K562 (cell line): ENCODE data around the gene TMEM131. TPM values are rescaled to one million over a fixed set of nuclear protein-coding genes. Genes with fewer than 3 reads are reported as not detected.

Experiments
- ATAC-seq: fragments of 200-7000 bp; cut with Tn5 transposase; 3 replicates; pipeline ENCODE4 v1.9.1; 2020; ENCODE audit warnings: moderate library complexity
- BruUV-seq: library from RNA; stranded (reverse); fragments of 400-500 nt; replicated peaks from 2 replicates; lab custom pipeline; 2021; lab: Mats Ljungman, UMichigan
- CTCF ChIA-PET: fragments of 300-600 bp; formaldehyde crosslinking; extraction: SDS; loops from one replicate; lab custom pipeline; 2021; ENCODE audit warnings: low intra/inter-chr PET ratio; lab: Yijun Ruan, JAX
- POLR2A ChIA-PET: fragments of 300-600, 350-650 bp; sonication (Branson Sonifier 250); formaldehyde crosslinking; extraction: SDS; loops from one replicate; lab custom pipeline; 2021; ENCODE audit warnings: antibody characterized with exemption, inconsistent platforms; lab: Yijun Ruan, JAX
- DNase-seq, 4 experiments: peaks; one replicate each; pipeline versions ENCODE4 v3.0.0 to v3.0.0-alpha.2; 2011 to 2018; ENCODE audit warnings: low spot score in 3 of 4, mixed read lengths in 3 of 4; ENCODE audit errors: extremely low read depth in 1 of 4
- FAIRE-seq: peaks from 2 replicates; lab custom pipeline; 2011; peaks lifted over from hg19 to GRCh38; lab: Jason Lieb, UNC
- H2AFZ ChIP-seq: 2 replicates; pipeline ENCODE4 v1.6.0; 2011; ENCODE audit warnings: low read depth, low read length, control low read depth, inconsistent platforms
- H3K27ac ChIP-seq: fragments of 200-600 bp; 3 replicates; pipeline ENCODE4 v1.8.0; 2011; ENCODE audit warnings: low read depth, mild to moderate bottlenecking, control low read depth, inconsistent platforms, low read length, moderate library complexity, mixed read lengths; ENCODE audit errors: extremely low read depth
- H3K27me3 ChIP-seq, 2 experiments: fragments of 300-600 bp in 1 of 2; 2 replicates in 1 of 2; 3 replicates in 1 of 2; pipeline versions ENCODE4 v1.6.0 to v1.8.0; 2011; ENCODE audit warnings: inconsistent platforms in 2 of 2, low read length in 2 of 2, mild to moderate bottlenecking in 1 of 2, mixed read lengths in 1 of 2, moderate library complexity in 1 of 2; ENCODE audit not compliant: control insufficient read depth in 2 of 2, insufficient read depth in 2 of 2
- H3K36me3 ChIP-seq: fragments of 300-600 bp; 3 replicates; pipeline ENCODE4 v1.8.0; 2011; ENCODE audit warnings: mild to moderate bottlenecking, low read length, inconsistent platforms; ENCODE audit not compliant: control insufficient read depth, insufficient read depth
- H3K4me1 ChIP-seq, 2 experiments: fragments of 200-600 bp in 1 of 2; replicated peaks in 1 of 2; 2 replicates in 1 of 2; 3 replicates in 1 of 2; pipeline versions ENCODE4 v1.5.1 to v1.8.0; 2011; ENCODE audit warnings: inconsistent platforms in 2 of 2, low read length in 2 of 2, mild to moderate bottlenecking in 1 of 2, mixed read lengths in 1 of 2, moderate library complexity in 1 of 2; ENCODE audit not compliant: control insufficient read depth in 2 of 2, insufficient read depth in 2 of 2
- H3K4me2 ChIP-seq: 2 replicates; pipeline ENCODE4 v1.6.1; 2011; ENCODE audit warnings: low read length, control low read depth, inconsistent platforms, mixed read lengths; ENCODE audit not compliant: insufficient read depth
- H3K4me3 ChIP-seq: fragments of 200-600 bp; sonication (generic), shearing (Covaris generic); 2 replicates; pipeline ENCODE4 v1.5.1; 2016; ENCODE audit warnings: control low read depth, inconsistent platforms
- H3K79me2 ChIP-seq: fragments of 200-600 bp; 3 replicates; pipeline ENCODE4 v1.8.0; 2011; ENCODE audit warnings: low read length, inconsistent platforms; ENCODE audit not compliant: control insufficient read depth, insufficient read depth
- H3K9ac ChIP-seq, 2 experiments: 2 replicates each; pipeline versions ENCODE4 v1.6.0 to v1.6.1; 2011; ENCODE audit warnings: low read depth in 2 of 2, low read length in 2 of 2, control low read depth in 1 of 2, inconsistent platforms in 1 of 2, mild to moderate bottlenecking in 1 of 2, mixed read lengths in 1 of 2; ENCODE audit not compliant: insufficient read depth in 1 of 2
- H3K9me1 ChIP-seq: one replicate; pipeline ENCODE4 v1.6.0; 2011; ENCODE audit warnings: inconsistent platforms, mild to moderate bottlenecking, low read length, moderate library complexity; ENCODE audit not compliant: control insufficient read depth, insufficient read depth
- H3K9me3 ChIP-seq: replicated peaks from 2 replicates; pipeline ENCODE4 v1.5.1; 2011; ENCODE audit warnings: low read depth, low read length, inconsistent platforms; ENCODE audit not compliant: control insufficient read depth, insufficient read depth
- H4K20me1 ChIP-seq: replicated peaks from 2 replicates; pipeline ENCODE4 v1.6.1; 2011; ENCODE audit warnings: low read length, inconsistent platforms, mixed read lengths; ENCODE audit not compliant: control insufficient read depth, insufficient read depth
- BCOR ChIP-seq: fragments of 450-650 bp; IDR thresholded peaks from 2 replicates; pipeline ENCODE4 v1.6.1; 2016
- KDM1A ChIP-seq, 2 experiments: fragments of 450-650 bp; IDR thresholded peaks; 2 replicates each; pipeline ENCODE4 v1.6.1; 2016; ENCODE audit warnings: mild to moderate bottlenecking in 2 of 2
- MXI1 ChIP-seq: IDR thresholded peaks from 2 replicates; pipeline ENCODE4 v1.6.1; 2011; ENCODE audit warnings: low read depth, mild to moderate bottlenecking, improper control_type of control experiment, low read length
- PHB ChIP-seq: fragments of 250-450 bp; sonication (Bioruptor Pico); IDR thresholded peaks from 2 replicates; pipeline ENCODE4 v1.5.0; 2021
- RBM25 ChIP-seq: fragments of 200-400 bp; formaldehyde crosslinking; IDR thresholded peaks from 2 replicates; pipeline ENCODE4 v1.6.1; 2018; ENCODE audit warnings: low read length, low read depth, moderate library complexity; ENCODE audit not compliant: severe bottlenecking
- ZNF121 ChIP-seq: sonication (generic); formaldehyde crosslinking; conservative IDR thresholded peaks from 2 replicates; pipeline ENCODE4 v1.8.0; 2022; ENCODE audit warnings: missing genetic modification reagents
- ZNF197 ChIP-seq: fragments of 200-800 bp; sonication (Bioruptor generic); IDR thresholded peaks from 2 replicates; pipeline ENCODE4 v1.6.1; 2016; ENCODE audit warnings: low read depth, missing genetic modification characterization, missing compliant biosample characterization
- ZNF561 ChIP-seq: fragments of 450-650 bp; formaldehyde crosslinking; conservative IDR thresholded peaks from 2 replicates; pipeline ENCODE4 v1.4.0; 2020; ENCODE audit warnings: mild to moderate bottlenecking, moderate library complexity
- WGBS: fragments of 100-300 bp; shearing (Covaris generic); methylation state at CpG from one replicate; pipeline ENCODE4 v1.1.6; 2016; ENCODE audit warnings: low coverage, mixed read lengths; ENCODE audit not compliant: insufficient coverage; ENCODE audit errors: missing lambda C conversion rate; 5-methylcytosine and 5-hydroxymethylcytosine counted together
- in situ Hi-C: fragments of 300-500 bp; cut with MboI; formaldehyde crosslinking; loops from 4 replicates; pipeline ENCODE4 v1.15.0; 2018; ENCODE audit warnings: inconsistent platforms, mixed read lengths
- intact Hi-C: fragments of 100-400 bp; cut with micrococcal nuclease; formaldehyde crosslinking; loops from 2 replicates; pipeline ENCODE4 v1.14.2; 2022
- polyA plus RNA-seq, 8 experiments: library from polyadenylated mRNA; depleted of rRNA in 4 of 8; stranded (reverse) in 5 of 8; unstranded in 3 of 8; fragments of >200 nt; fragmentation: Nextera tagmentation in 2 of 8; fragmentation: Illumina TruSeq in 1 of 8; extraction: Ambion mirVana in 2 of 8; extraction: Trizol in 1 of 8; gene quantifications; 2 replicates each; pipeline versions ENCODE4 v1.2.1 to v1.2.3, GENCODE V29; 2011 to 2014; ENCODE audit warnings: inconsistent platforms in 1 of 8, missing spikeins in 1 of 8
- total RNA-seq, 7 experiments: library from RNA; depleted of rRNA in 6 of 7; stranded (reverse); fragments of >200 nt in 6 of 7; fragmentation: Illumina TruSeq in 2 of 7; extraction: Trizol in 2 of 7; gene quantifications; 2 replicates each; pipeline versions ENCODE4 v1.2.1 to v1.2.3, GENCODE V29; 2011 to 2021; ENCODE audit warnings: low replicate concordance in 1 of 7

TMEM131 gene
- total and polyA plus RNA-seq, 9 of the 15 experiments (the other 6 are each of a cell fraction or from before 2014, with no cell fraction given), result 2.5 to 21.1 (median 12.4) TPM

GRCh38 chr2:97711394-97711711 lies 284.4 kb downstream of the TMEM131 start:
- H3K4me1 ChIP-seq, result peaks cover 24 to 42% of the 10 kb centered on the region in 2 experiments
- no peaks in the 10 kb centered on the region for H3K79me2 ChIP-seq
- no peaks in the 10 kb centered on the region for H3K36me3 ChIP-seq
- ChIA-PET POLR2A (no interaction called here), CTCF (no interaction called here)
- 38% methylated on average over 6 of the region's 6 CpGs for WGBS
- no peak for ATAC-seq
- H3K27me3 ChIP-seq, result no peaks in the 10 kb centered on the region; a peak in 1 of 5 replicates
- H3K4me2 ChIP-seq, result no peak overlapping the region; the same call in 1 of the 2 replicates
- H3K4me3 ChIP-seq, result no peak overlapping the region
- no peak overlapping the region for H3K9ac ChIP-seq
- no peak for DNase-seq
- no peak overlapping the region for H2AFZ ChIP-seq
- no TSS peak for BruUV-seq
- TF ChIP-seq PHB (no peak), MXI1 (no peak), ZNF197 (CRISPR knock-in tag) (peak; percentile 11; the same call in 1 of the 2 replicates), BCOR (peak; percentile 67; the same call in 1 of the 2 replicates), ZNF561 (no peak), ZNF121 (CRISPR knock-in tag) (peak; percentile 84), KDM1A (IDR thresholded peaks at IDR 0.05) (peak in 1 of 2 experiments; percentile 50; a peak in 1 of 4 replicates), RBM25 (peak; percentile 62)
- H3K9me1 ChIP-seq, result peaks cover 3% of the 10 kb centered on the region
- intact Hi-C loops (no loop called here), in situ Hi-C loops (no loop called here)
- H3K27ac ChIP-seq, result no peak overlapping the region
- no peak for FAIRE-seq
- H3K9me3 ChIP-seq, result no peaks in the 10 kb centered on the region; the same call in 1 of the 2 replicates
- H4K20me1 ChIP-seq, result no peaks in the 10 kb centered on the region
